Activated T-cell treated with anti-CD3 and anti-CD28 coated beads, Interleukin-2, amount 50 U/mL, for 4 hours (primary cell): Measurements from ENCODE around the gene FRAT2. TPM values are rescaled to one million over a fixed set of nuclear protein-coding genes. Genes with fewer than 3 reads are reported as not detected.
"Not testable (repeated sequence)": the region's sequence is repeated elsewhere in the genome, so short reads cannot be mapped to it uniquely, and the experiment has no call there.

Source experiments
- ATAC-seq, 2 donors: fragments of 200-7000 bp; cut with Tn5 transposase; one replicate each; pipeline ENCODE4 v1.10.0; 2021
- DNase-seq: peaks from one replicate; pipeline ENCODE4 v3.0.0-alpha.2; 2020
- H3K27me3 Mint-ChIP-seq: one replicate; pipeline ENCODE4 v1.8.0; 2021; ENCODE audit warnings: low read depth, mixed read lengths
- H3K36me3 Mint-ChIP-seq: one replicate; pipeline ENCODE4 v1.8.0; 2022; ENCODE audit warnings: mixed read lengths; ENCODE audit not compliant: insufficient read depth
- H3K4me1 Mint-ChIP-seq: one replicate; pipeline ENCODE4 v1.8.0; 2021; ENCODE audit warnings: low read depth, mixed read lengths
- H3K4me3 Mint-ChIP-seq: one replicate; pipeline ENCODE4 v1.8.0; 2021; ENCODE audit warnings: mild to moderate bottlenecking, moderate library complexity, mixed read lengths
- H3K9me3 Mint-ChIP-seq: one replicate; pipeline ENCODE4 v1.8.0; 2021; ENCODE audit warnings: mixed read lengths
- total RNA-seq, 3 donors: library from RNA; stranded (reverse); gene quantifications; one replicate each; pipeline ENCODE4 v1.2.1, GENCODE V29; 2021

FRAT2 gene
- total RNA-seq, 3 donors from 2014 or later = 9.9 to 11.7 (median 11.4) TPM

DNA sequence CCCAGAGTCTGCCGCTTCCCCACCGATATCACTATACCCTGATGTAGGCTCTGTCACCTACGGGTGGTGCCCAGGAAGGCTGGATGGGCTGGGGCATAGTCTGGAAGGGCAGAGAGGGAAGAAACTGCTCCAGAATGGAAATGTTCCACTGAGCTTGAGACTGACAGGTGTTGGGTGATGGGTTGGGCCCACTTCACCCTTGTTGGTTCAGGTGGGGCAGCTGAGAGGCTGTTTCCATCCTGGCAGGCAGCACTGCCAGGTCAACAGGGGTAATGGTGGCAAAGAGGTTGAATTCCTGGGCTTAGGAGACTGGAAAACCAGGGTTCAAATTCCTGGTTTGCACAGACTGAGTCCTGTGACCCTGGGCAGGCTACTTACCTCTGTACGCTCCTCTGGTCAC, 28.5 kb upstream of the FRAT2 start:
- Mint-ChIP-seq H3K36me3 (peaks cover 40% of the 10 kb centered on the region), H3K4me3 (no peak overlapping the region), H3K9me3 (no peaks in the 10 kb centered on the region), H3K4me1 (no peaks in the 10 kb centered on the region), H3K27me3 (no peaks in the 10 kb centered on the region)
- DNase-seq (no peak), ATAC-seq (no peak)

DNA sequence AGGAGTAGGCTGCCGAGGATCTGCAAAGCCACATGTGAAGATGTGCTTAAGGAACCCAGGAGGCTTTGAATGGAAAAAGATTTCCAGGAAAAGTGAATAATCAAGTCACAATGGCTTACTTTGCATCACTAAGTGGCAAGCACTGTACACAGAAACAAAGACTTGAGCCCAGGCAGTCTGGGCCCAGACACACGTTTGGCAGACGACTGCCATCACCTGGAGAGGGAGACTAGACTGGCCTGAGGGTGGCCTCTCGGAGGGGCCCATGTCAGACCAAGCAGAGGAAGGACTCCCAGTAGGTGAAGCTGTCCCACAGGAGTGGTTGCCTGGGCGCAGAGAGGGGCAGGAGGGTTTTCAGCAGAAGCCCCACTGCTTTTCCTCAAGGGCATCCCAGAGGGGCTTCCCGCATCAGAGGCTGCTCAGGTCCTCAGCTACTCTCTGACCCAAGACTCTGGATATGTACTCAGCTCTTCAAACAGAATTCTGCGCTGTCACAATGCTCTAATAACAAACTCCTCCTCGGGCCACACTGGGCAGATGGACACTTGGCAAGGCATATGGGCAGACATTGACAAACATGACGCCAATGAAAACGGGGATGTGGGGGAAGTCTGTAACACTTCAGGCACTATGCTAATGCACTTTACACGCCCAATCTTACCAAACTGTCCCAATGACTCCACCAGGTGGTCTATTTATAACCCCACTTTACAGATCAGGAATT, 27.9 kb upstream of the FRAT2 start:
- no peak overlapping the region for H3K4me3 Mint-ChIP-seq
- DNase-seq = no peak
- H3K36me3 Mint-ChIP-seq = peaks cover 40% of the 10 kb centered on the region
- ATAC-seq = no peak
- no peaks in the 10 kb centered on the region for H3K27me3 Mint-ChIP-seq
- H3K4me1 Mint-ChIP-seq = no peaks in the 10 kb centered on the region
- H3K9me3 Mint-ChIP-seq = no peaks in the 10 kb centered on the region

DNA sequence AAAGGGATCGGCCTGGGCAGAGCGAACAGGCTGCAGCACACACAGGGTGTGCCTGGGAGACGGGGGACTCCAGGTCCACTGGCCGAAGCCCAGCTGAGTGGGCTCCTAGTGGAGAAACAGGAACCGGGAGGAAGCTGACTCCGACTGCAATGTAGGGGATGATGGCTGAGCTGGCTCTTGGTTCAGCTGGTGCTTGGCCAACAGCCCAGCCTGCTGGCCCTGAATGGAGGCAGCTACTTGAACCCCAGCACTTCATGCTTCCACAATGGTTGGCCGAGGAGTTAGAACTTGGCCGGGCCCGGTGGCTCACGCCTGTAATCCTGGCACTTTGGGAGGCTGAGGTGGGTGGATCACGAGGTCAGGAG, 27.0 kb upstream of the FRAT2 start:
- Mint-ChIP-seq H3K36me3 (peaks cover 38% of the 10 kb centered on the region), H3K4me1 (no peaks in the 10 kb centered on the region), H3K4me3 (no peak overlapping the region), H3K9me3 (no peaks in the 10 kb centered on the region), H3K27me3 (no peaks in the 10 kb centered on the region)
- ATAC-seq (no peak), DNase-seq (no peak)

DNA sequence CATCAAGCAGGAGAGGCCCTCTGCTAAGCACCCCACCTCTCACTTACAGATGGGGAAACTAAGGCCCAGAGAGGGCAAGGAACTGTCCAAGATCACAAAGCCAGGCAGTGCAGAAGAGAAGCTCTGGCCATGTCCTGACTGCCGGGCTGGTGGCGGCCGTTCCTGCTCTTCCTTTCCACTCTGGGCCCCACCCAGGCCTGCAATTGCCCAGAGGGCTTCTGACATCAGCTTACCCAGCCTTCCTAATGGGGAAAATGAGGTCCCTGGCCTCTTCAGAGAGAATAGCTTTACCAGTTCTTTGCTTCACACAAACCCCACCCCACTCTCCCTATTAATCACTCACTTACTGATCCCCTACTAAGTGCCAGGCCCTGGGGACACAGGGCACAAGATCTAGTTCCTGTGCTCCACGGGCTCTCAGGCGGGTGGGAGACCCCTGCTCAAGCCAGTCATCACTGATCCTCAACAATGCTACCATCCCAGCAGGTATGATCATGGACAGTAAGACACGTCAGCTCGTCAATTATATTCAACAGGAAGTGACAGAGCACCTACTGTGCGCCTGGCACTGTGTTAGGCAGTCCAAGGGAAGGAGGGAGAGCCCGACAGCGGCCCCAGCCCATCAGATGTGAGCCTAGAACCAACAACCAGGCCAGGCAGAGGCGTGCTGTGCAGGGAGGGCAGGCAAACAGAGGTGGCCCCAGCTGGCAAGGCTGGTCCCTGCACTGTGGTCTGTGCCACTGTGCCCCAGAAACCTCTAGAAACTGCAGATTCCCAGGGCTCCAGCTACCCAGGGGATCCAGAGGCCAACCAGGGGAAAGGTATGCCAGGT, 26.4 kb upstream of the FRAT2 start:
- ATAC-seq = no peak

DNA sequence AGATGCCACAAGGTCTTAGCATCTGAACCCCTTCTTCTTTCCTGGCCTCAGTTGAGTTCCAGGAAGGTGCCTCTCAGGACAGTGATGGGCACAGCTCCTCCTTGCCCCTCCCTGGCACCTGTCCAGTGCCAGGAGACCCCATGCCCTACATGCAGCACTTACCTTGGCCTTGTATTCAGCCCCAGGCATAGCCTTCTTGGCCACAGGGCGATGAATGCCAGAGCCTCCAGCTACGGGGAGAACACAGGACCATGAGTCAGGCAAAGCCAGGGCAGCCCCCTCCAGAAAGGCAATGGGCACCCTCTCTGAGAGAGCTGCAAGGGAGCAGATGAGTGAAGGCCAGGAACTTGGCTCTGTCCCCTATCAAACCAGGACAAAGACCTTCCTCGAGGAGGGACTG, 24.3 kb upstream of the FRAT2 start:
- H3K9me3 Mint-ChIP-seq = no peaks in the 10 kb centered on the region
- DNase-seq = no peak
- peaks cover 36% of the 10 kb centered on the region for H3K36me3 Mint-ChIP-seq
- H3K4me3 Mint-ChIP-seq = no peak overlapping the region
- no peaks in the 10 kb centered on the region for H3K27me3 Mint-ChIP-seq
- no peak for ATAC-seq
- H3K4me1 Mint-ChIP-seq = peaks cover 10% of the 10 kb centered on the region

More for the DNA sequence above, 26.4 kb upstream of the FRAT2 start:
- H3K36me3 Mint-ChIP-seq = peaks cover 44% of the 10 kb centered on the region
- no peaks in the 10 kb centered on the region for H3K27me3 Mint-ChIP-seq
- no peaks in the 10 kb centered on the region for H3K9me3 Mint-ChIP-seq
- H3K4me3 Mint-ChIP-seq = no peak overlapping the region
- DNase-seq = no peak
- peaks cover 5% of the 10 kb centered on the region for H3K4me1 Mint-ChIP-seq

DNA sequence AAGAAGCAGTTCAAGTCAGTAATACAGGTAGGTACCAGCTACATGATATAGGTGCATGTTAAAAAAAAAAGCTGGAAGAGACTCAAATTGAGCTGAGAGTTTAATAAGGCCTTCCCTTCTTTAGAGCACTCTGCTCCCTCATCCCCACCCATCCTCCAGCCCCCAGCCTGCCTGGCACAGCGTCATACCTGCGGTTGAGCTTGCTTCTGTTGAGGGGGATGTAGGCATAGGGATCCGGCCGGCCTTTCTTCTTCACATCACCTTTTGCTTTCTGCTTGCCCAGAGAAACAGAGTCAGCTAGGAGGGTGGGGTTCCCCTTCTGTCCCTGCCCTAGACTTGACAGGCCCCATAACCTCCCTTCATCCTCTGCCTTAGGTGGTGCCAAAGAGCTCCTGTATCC, 23.8 kb upstream of the FRAT2 start:
- Mint-ChIP-seq H3K4me3 (no peak overlapping the region), H3K36me3 (peaks cover 35% of the 10 kb centered on the region), H3K27me3 (no peaks in the 10 kb centered on the region), H3K9me3 (no peaks in the 10 kb centered on the region), H3K4me1 (peaks cover 10% of the 10 kb centered on the region)
- ATAC-seq (no peak), DNase-seq (no peak)

DNA sequence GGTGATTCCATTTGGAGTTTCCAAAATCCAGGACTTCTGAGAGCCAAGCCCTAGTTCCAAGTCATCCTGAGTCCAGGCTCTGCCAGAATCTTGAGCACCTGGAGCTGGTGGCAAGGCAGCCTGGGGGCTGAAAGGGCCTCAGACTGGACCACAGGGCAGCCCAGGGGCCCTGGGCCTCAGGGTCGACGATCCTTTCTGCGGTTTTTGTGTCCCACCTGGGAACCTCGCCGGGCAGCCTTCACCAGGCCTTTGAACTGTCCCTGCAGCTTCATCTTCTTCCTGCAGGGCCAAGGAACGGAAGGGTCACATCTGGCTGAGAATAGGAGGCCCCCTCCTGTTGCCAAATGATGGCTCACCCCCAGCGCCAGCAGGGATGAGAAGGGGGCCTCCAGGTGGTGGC, 22.4 kb upstream of the FRAT2 start:
- peaks cover 32% of the 10 kb centered on the region for H3K36me3 Mint-ChIP-seq

DNA sequence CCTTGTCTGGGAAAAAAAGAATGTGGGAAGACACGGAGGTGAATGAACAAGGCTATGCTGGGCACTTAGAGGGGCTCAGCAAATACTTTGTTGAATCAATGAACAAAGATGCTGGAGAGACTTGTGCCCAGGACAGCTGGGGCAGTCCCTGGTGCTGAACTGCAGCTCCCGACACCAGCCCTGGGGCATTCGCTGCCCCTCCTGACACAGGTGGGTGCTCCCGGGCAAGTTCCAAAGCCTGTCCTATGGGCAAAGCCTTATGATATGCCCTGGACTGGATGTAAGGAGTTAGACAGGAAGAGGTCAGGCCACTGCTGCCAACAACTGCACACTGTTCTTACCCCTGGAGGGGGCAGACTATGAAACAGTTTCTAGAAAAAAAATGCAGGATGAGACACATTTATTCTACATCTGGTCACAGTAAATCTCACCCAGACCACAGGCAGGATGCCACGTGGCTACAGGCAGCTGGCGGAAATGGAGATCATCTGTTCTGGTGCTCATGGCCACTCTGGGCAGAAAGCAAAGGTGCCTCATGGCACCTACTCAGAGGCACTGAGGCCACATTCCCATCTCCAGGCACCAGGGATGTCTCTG, 21.9 kb upstream of the FRAT2 start:
- peaks cover 32% of the 10 kb centered on the region for H3K36me3 Mint-ChIP-seq
- peaks cover 10% of the 10 kb centered on the region for H3K4me1 Mint-ChIP-seq
- no peaks in the 10 kb centered on the region for H3K27me3 Mint-ChIP-seq
- no peaks in the 10 kb centered on the region for H3K9me3 Mint-ChIP-seq
- DNase-seq (no peak), ATAC-seq (no peak)
- no peak overlapping the region for H3K4me3 Mint-ChIP-seq

More for the DNA sequence above, 22.4 kb upstream of the FRAT2 start:
- H3K4me3 Mint-ChIP-seq = no peak overlapping the region
- H3K27me3 Mint-ChIP-seq = no peaks in the 10 kb centered on the region
- no peaks in the 10 kb centered on the region for H3K9me3 Mint-ChIP-seq
- DNase-seq (no peak), ATAC-seq (no peak)
- H3K4me1 Mint-ChIP-seq = peaks cover 10% of the 10 kb centered on the region

DNA sequence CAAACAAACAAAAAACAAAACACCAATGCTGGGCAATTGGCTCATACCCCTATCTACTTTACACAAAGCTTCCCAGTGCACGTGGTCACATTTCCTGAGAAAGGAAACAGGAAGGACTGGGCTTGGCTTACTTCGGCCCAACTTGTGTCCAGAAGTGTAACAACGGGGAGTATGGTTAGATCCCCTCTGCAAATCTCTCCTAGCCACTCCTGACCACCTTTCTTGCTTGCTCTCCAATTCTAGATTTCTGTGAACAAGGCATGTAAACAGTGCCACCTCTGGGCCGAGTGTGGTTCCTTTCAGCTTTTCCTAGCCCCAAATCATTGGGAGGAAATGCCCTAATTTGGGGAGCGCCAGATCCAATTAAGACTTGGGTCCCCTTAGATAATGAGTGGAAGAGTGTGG, 21.0 kb upstream of the FRAT2 start:
- Mint-ChIP-seq H3K36me3 (peaks cover 28% of the 10 kb centered on the region), H3K9me3 (no peaks in the 10 kb centered on the region), H3K4me1 (peaks cover 10% of the 10 kb centered on the region), H3K4me3 (no peak overlapping the region), H3K27me3 (no peaks in the 10 kb centered on the region)
- DNase-seq (no peak), ATAC-seq (no peak)

DNA sequence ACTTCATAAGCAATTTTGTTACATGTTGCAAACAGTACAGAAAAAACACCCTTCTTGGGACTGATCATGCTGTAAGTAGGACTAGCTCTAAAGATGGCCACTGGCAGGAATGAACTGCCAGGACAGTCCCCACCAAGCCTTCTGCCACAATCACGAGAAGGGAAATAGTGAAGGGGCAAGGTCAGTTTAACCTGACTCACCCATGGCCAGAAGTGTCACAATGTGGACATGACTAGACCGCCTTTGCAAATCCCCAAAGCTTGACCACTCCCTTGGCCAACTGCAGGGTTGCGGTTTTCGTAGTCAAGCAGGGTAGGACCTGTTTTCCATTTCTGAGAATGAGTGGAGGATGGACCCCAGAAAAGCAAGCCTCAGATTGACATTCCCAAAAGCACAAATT, 19.4 kb upstream of the FRAT2 start:
- ATAC-seq (no peak), DNase-seq (no peak)
- Mint-ChIP-seq H3K9me3 (no peaks in the 10 kb centered on the region), H3K4me1 (peaks cover 10% of the 10 kb centered on the region), H3K36me3 (peaks cover 22% of the 10 kb centered on the region), H3K27me3 (no peaks in the 10 kb centered on the region), H3K4me3 (no peak overlapping the region)

DNA sequence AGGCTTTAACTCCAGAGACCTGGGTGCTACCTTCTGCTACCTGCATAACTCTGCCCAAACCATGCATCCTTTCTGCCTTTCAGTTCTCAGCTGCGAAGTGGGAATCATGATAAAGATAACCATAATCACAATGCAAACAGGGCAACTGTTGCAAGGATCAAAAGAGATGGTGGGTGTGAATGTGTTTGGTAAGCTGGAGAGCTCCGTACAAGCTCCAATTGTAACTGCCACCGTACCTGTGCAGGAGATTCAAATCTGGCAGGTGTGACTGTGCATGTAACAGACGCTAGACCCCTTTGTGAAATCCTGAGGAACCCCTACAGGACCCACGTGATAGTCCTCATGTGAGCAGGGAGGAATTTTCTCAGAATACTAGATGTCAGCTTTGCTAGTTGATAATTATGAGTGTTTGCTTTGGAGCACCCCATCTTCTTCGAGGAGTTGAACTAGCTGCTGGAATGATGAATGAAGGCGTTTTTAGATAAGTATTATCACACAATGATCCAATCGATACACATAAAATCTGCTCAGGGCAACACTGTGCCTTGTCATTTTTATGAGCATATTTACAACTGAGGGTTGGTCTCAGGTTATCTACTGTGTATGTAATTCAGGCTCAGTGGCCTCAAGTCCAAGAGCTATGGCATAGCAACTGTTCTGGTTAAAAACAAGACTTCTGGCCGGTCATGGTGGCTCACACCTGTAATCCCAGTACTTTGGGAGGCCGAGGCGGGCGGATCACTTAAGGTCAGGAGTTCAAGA, 15.4 kb upstream of the FRAT2 start:
- ATAC-seq (no peak), DNase-seq (no peak)
- H3K4me3 Mint-ChIP-seq = no peak overlapping the region
- H3K4me1 Mint-ChIP-seq = no peaks in the 10 kb centered on the region
- no peaks in the 10 kb centered on the region for H3K9me3 Mint-ChIP-seq
- peaks cover 7% of the 10 kb centered on the region for H3K36me3 Mint-ChIP-seq
- H3K27me3 Mint-ChIP-seq = no peaks in the 10 kb centered on the region

DNA sequence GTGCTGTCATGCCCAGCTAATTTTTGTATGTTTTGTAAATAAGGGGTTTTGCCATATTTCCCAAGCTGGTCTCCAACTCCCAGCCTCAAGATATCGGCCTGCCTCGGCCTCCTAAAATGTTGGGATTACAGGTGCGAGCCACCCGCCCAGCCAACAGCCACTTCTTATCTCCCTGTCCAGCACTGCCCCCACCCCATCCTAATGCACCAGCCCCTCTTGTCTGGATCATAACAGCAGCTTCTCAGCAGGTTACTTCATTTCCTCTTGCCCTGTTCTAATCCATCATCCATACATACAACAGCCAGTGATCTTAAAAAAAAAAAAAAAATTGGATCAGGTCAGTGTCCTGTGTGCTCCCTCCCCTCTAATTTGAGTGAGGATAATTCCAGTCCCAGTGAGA, 12.8 kb upstream of the FRAT2 start:
- DNase-seq = no peak
- Mint-ChIP-seq H3K9me3 (no peaks in the 10 kb centered on the region), H3K4me3 (no peak overlapping the region), H3K27me3 (peaks cover 7% of the 10 kb centered on the region), H3K4me1 (no peaks in the 10 kb centered on the region), H3K36me3 (peaks cover 7% of the 10 kb centered on the region)
- ATAC-seq = no peak

DNA sequence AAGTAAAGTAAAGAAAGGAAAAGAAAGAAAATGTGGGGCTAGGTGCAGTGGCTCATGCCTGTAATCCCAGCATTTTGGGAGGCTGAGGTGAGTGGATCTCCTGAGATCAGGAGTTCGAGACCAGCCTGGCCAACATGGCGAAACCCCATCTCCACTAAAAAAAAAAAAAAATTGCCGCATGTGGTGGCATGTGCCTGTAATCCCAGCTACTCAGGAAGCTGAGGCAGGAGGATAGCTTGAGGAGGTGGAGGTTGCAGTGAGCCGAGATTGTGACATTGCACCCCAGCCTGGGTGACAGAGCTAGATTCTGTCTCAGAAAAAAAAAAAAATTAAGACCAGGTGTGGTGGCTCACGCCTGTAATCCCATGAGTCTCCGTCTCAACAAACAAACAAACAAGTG, 9.1 kb upstream of the FRAT2 start:
- not testable (repeated sequence) for H3K36me3 Mint-ChIP-seq, H3K27me3 Mint-ChIP-seq, H3K4me3 Mint-ChIP-seq, H3K9me3 Mint-ChIP-seq, H3K4me1 Mint-ChIP-seq, DNase-seq, ATAC-seq

DNA sequence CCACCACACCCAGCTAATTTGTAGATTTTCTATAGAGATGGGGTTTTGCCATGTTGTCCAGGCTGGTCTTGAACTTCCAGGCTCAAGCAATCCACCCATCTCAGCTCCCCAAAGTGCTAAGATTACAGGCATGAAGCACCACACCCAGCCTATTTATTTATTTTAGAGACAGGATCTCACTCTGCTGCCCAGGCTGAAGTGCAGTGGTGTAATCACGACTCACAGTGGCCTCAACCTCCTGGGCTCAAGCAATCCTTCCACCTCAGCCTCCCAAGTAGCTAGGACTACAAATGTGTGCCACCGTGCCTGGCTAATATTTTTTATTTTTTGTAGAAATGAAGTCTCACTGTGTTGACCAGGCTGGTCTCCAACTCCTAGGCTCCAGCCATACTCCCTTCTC, 6.9 kb upstream of the FRAT2 start:
- ATAC-seq (no peak), DNase-seq (no peak)
- Mint-ChIP-seq H3K27me3 (peaks cover 7% of the 10 kb centered on the region), H3K4me3 (no peak overlapping the region), H3K36me3 (no peaks in the 10 kb centered on the region), H3K4me1 (no peaks in the 10 kb centered on the region), H3K9me3 (no peaks in the 10 kb centered on the region)
